Measurements from ENCODE around the gene DRICH1. TPM values are rescaled to one million over a fixed set of nuclear protein-coding genes. Genes with fewer than 3 reads are reported as not detected.
"Not testable (repeated sequence)": the region's sequence is repeated elsewhere in the genome, so short reads cannot be mapped to it uniquely, and the experiment has no call there.

The DRICH1 gene
- total and polyA plus RNA-seq, 2 experiments from 2014 or later = not detected

- Histone ChIP-seq H3K9me3 (ENCODE audit: low read depth) (no peaks in the 10 kb centered on the region), H3K27me3 (no peaks in the 10 kb centered on the region), H3K4me3 (no peak overlapping the region), H3K36me3 (no peaks in the 10 kb centered on the region), H3K27ac (no peak overlapping the region), H3K4me1 (ENCODE audit: low read depth) (no peaks in the 10 kb centered on the region)
- TF ChIP-seq, protein P1, sequence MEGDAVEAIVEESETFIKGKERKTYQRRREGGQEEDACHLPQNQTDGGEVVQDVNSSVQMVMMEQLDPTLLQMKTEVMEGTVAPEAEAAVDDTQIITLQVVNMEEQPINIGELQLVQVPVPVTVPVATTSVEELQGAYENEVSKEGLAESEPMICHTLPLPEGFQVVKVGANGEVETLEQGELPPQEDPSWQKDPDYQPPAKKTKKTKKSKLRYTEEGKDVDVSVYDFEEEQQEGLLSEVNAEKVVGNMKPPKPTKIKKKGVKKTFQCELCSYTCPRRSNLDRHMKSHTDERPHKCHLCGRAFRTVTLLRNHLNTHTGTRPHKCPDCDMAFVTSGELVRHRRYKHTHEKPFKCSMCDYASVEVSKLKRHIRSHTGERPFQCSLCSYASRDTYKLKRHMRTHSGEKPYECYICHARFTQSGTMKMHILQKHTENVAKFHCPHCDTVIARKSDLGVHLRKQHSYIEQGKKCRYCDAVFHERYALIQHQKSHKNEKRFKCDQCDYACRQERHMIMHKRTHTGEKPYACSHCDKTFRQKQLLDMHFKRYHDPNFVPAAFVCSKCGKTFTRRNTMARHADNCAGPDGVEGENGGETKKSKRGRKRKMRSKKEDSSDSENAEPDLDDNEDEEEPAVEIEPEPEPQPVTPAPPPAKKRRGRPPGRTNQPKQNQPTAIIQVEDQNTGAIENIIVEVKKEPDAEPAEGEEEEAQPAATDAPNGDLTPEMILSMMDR (IDR thresholded peaks at IDR 0.05; ENCODE audit: low read depth, low read length) = no peak
- no peak for DNase-seq (ENCODE audit: low read depth in 1 of 2, low spot score in 1 of 2)
Measured at GRCh38 chr22:23604939-23605712, 27.0 kb downstream of the DRICH1 start.

DNA sequence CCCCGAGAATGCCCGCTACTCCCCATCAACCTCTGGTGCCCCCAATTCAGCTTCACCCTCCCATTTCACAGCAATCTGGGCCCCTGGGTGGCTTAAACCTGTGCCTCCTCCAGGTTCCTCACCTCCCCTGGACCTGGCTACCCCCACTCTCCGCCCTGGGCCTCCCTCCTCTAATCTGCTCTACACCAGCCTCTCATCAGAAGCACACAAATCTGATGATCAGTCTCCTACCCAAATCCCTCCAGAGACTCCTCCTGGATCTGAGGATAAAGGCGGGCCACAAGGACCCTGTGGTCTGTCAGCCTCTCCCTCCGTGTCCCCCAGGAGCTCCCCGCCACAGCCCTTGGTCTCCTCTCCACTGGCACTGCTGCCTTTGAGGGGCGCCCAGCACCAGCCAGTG lies 28.9 kb downstream of the DRICH1 start:
- DNase-seq (ENCODE audit: low read depth in 1 of 2, low spot score in 1 of 2) = no peak
- Histone ChIP-seq H3K27ac (no peak overlapping the region), H3K27me3 (no peaks in the 10 kb centered on the region), H3K36me3 (no peaks in the 10 kb centered on the region), H3K4me3 (no peak overlapping the region), H3K9me3 (ENCODE audit: low read depth) (no peaks in the 10 kb centered on the region), H3K4me1 (ENCODE audit: low read depth) (no peaks in the 10 kb centered on the region)
- TF ChIP-seq, protein P1 (IDR thresholded peaks at IDR 0.05; ENCODE audit: low read depth, low read length) = no peak

DNA sequence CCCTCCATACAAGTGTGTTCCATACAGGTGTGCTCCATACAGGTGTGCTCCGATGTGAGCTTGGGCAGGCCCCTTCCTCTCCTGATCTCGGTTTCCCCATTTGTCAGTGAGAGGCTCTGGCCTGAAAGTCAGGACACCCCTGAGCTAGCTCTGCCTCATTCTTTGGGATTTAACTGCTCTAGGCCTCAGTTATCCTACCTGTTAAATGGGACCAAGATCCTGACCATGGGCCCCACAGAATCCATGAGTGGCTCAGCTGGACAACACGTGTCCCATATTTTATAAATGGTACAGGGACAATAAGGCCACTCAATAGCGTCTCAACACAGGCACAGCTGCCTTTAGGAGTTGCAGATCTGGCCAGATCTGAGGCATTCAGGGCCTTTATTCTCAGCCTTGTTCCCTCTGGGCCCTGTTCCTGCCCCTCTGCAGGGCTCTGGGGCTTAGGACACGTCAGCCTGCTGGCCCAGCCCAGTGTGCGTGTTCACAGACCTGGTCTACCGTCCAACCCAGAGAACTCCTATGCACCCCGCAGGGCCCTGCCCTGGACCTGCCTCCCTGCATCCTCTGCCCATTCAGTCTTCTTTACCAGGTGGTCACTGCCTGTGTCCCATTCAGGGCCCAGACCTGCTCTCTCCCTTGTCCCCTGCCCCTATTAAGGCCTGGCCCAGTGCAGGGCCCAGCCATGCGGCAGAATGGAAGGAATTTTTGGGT lies 33.2 kb downstream of the DRICH1 start:
- TF ChIP-seq, protein P1 (IDR thresholded peaks at IDR 0.05; ENCODE audit: low read depth, low read length) = no peak
- Histone ChIP-seq H3K36me3 (no peaks in the 10 kb centered on the region), H3K27ac (no peak overlapping the region), H3K27me3 (no peaks in the 10 kb centered on the region), H3K4me3 (no peak overlapping the region), H3K4me1 (ENCODE audit: low read depth) (no peaks in the 10 kb centered on the region), H3K9me3 (ENCODE audit: low read depth) (no peaks in the 10 kb centered on the region)
- no peak for DNase-seq (ENCODE audit: low read depth in 1 of 2, low spot score in 1 of 2)

DNA sequence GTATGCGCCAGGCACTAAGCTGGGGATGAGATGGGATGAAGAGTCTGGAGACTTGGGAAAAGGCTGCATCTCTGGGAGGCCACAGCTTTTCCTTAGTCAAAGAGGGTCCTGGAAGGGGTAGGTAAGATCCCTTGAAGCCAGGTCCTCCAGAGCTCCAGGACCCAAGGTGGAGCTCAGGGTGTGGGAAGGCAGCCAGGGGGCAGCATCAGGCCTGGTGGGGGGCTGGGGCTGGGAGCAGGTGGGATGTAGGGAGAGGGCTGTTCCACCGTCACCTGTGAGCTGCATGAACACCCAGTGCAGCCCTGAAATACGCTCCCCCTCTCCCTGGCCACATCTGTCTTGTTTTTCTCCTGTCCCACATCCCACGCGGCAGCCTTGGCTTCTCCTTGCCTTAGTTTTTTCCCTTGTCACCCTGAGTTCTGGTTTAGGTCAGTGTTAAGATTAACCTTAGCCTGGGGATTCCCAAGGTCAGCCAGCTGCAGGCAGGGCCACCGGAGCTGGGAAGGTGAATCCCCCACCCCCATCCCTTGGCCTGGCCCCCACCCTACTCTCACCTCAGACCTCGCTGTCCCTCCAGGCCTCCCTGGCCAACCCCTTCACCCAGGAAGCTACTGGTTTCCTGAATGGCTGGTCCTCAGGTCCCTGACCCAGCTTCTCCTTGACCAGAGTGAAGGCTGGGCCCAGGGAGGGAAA lies 34.4 kb downstream of the DRICH1 start:
- not testable (repeated sequence) for H3K27me3 ChIP-seq; H3K27ac ChIP-seq; H3K36me3 ChIP-seq; H3K9me3 ChIP-seq (ENCODE audit: low read depth); H3K4me1 ChIP-seq (ENCODE audit: low read depth); H3K4me3 ChIP-seq; DNase-seq (ENCODE audit: low read depth in 1 of 2, low spot score in 1 of 2)

GRCh38 chr22:23595904-23596303 lies 36.2 kb downstream of the DRICH1 start:
- not testable (repeated sequence) for H3K27me3 ChIP-seq; H3K4me1 ChIP-seq (ENCODE audit: low read depth); H3K36me3 ChIP-seq; H3K27ac ChIP-seq; H3K4me3 ChIP-seq; H3K9me3 ChIP-seq (ENCODE audit: low read depth); DNase-seq (ENCODE audit: low read depth in 1 of 2, low spot score in 1 of 2)

GRCh38 chr22:23591846-23592245 lies 40.3 kb downstream of the DRICH1 start:
- no peak for DNase-seq (ENCODE audit: low read depth in 1 of 2, low spot score in 1 of 2)
- Histone ChIP-seq H3K36me3 (no peaks in the 10 kb centered on the region), H3K9me3 (ENCODE audit: low read depth) (no peaks in the 10 kb centered on the region), H3K27me3 (no peaks in the 10 kb centered on the region), H3K4me1 (ENCODE audit: low read depth) (no peaks in the 10 kb centered on the region), H3K27ac (no peak overlapping the region), H3K4me3 (no peak overlapping the region)
- TF ChIP-seq, protein P1 (IDR thresholded peaks at IDR 0.05; ENCODE audit: low read depth, low read length) = no peak

All from cardiac muscle cell (in vitro differentiated cells and primary cell).